ENCODE data around the gene FERMT3.

DNA sequence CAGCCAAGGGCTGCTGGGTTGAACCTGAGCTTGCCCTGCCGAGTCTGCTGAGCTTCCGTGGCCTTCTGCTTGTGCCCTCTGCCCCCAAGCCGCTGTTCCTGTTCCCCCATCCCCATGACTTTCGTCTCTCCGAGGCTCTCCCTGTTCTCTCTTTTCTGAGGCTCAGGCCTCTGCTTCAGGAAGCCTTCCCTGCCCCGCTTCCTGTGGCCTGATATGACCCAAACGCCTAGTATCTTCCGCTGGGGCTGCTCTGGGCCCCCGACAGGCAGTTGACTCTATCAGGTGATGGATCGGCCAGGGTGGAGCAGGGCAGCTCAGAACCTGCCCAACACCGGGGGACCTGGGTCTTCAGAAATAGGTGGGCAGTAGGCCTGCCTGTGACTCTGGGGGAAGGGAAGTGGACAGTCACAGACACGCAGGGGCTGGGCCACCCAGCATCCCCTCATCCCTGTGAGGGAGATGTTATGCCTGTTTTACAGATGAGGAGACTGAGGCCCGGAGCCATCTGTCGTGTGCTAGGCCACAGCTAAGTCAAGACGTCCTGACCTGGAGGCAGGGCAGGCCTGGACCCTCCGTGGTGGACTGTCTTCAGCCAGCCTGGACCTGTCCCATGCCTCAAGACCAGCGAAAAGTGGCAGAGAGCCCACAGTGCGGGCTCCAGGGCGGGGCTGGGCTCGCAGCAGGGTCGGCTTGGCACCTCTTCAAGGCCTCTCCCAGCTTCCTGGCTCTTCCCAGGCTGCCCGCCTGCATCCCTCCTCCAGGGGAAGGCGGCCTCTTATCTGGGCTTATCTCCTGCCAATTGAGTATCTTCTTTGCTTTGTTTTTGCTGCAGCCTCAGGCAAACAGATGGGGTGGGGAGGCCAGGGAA is 61.7 kb downstream of the FERMT3 start:
- TF ChIP-seq GABPA (IDR thresholded peaks at IDR 0.05; ENCODE audit: borderline replicate concordance, insufficient read depth, low read length) (no peak), SUZ12 (IDR thresholded peaks at IDR 0.05; ENCODE audit: low read length) (no peak), RXRA (IDR thresholded peaks at IDR 0.05; ENCODE audit: insufficient read depth, low read depth, low read length) (no peak), HDAC6 (IDR thresholded peaks at IDR 0.05; ENCODE audit: low read depth, low read length) (no peak), EZH2 (IDR thresholded peaks at IDR 0.05; ENCODE audit: low read depth, low read length, severe bottlenecking) (no peak), YY1 (IDR thresholded peaks at IDR 0.05; ENCODE audit: low read depth, low read length) (no peak), TCF12 (IDR thresholded peaks at IDR 0.05; ENCODE audit: low read depth, low read length) (no peak)
- TF ChIP-seq, protein P1, sequence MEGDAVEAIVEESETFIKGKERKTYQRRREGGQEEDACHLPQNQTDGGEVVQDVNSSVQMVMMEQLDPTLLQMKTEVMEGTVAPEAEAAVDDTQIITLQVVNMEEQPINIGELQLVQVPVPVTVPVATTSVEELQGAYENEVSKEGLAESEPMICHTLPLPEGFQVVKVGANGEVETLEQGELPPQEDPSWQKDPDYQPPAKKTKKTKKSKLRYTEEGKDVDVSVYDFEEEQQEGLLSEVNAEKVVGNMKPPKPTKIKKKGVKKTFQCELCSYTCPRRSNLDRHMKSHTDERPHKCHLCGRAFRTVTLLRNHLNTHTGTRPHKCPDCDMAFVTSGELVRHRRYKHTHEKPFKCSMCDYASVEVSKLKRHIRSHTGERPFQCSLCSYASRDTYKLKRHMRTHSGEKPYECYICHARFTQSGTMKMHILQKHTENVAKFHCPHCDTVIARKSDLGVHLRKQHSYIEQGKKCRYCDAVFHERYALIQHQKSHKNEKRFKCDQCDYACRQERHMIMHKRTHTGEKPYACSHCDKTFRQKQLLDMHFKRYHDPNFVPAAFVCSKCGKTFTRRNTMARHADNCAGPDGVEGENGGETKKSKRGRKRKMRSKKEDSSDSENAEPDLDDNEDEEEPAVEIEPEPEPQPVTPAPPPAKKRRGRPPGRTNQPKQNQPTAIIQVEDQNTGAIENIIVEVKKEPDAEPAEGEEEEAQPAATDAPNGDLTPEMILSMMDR (IDR thresholded peaks at IDR 0.05; ENCODE audit: control extremely low read depth in 1 of 3, insufficient read depth in 1 of 3, low read depth in 1 of 3, low read length in 3 of 3) = no peak

Data from H1 (cell line).